Smooth muscle cell (in vitro differentiated cells): Measurements from ENCODE around the gene KCNJ12. TPM values are rescaled to one million over a fixed set of nuclear protein-coding genes. Genes with fewer than 3 reads are reported as not detected.

ENCODE experiments used
- DNase-seq: peaks from one replicate; lab custom pipeline; 2025; ENCODE audit not compliant: unreplicated experiment; lab: John Stamatoyannopoulos, UW
- H2AFZ ChIP-seq: fragments of 200-600 bp; sonication (generic); 2 replicates; pipeline ENCODE4 v1.6.0; 2016; ENCODE audit warnings: antibody characterized with exemption, low read depth, mild to moderate bottlenecking
- H3F3A ChIP-seq: fragments of 200-600 bp; sonication (generic); 2 replicates; pipeline ENCODE4 v1.6.0; 2017; ENCODE audit warnings: antibody characterized with exemption, low read depth
- H3K27ac ChIP-seq: fragments of 200-600 bp; sonication (generic); 2 replicates; pipeline ENCODE4 v1.5.1; 2016; ENCODE audit warnings: low read depth, mild to moderate bottlenecking
- H3K27me3 ChIP-seq: fragments of 200-600 bp; sonication (generic); 2 replicates; pipeline ENCODE4 v1.6.1; 2016; ENCODE audit warnings: low read depth, mild to moderate bottlenecking
- H3K36me3 ChIP-seq: fragments of 200-600 bp; sonication (generic); 2 replicates; pipeline ENCODE4 v1.5.1; 2016; ENCODE audit warnings: low read depth
- H3K4me1 ChIP-seq: fragments of 200-600 bp; sonication (generic); 2 replicates; pipeline ENCODE4 v1.5.1; 2016; ENCODE audit warnings: low read depth
- H3K4me2 ChIP-seq: fragments of 200-600 bp; sonication (generic); 2 replicates; pipeline ENCODE4 v1.6.0; 2016; ENCODE audit warnings: mild to moderate bottlenecking
- H3K4me3 ChIP-seq: fragments of 200-600 bp; sonication (generic); 2 replicates; pipeline ENCODE4 v1.5.1; 2016; ENCODE audit warnings: mild to moderate bottlenecking
- H3K79me2 ChIP-seq: fragments of 200-600 bp; sonication (generic); 2 replicates; pipeline ENCODE4 v1.6.0; 2016; ENCODE audit warnings: low read depth, mild to moderate bottlenecking
- H3K9ac ChIP-seq: fragments of 200-600 bp; sonication (generic); 2 replicates; pipeline ENCODE4 v1.6.0; 2016; ENCODE audit warnings: low read depth
- H3K9me3 ChIP-seq: fragments of 200-600 bp; sonication (generic); replicated peaks from 2 replicates; pipeline ENCODE4 v1.5.1; 2016; ENCODE audit warnings: low read depth
- H4K20me1 ChIP-seq: fragments of 200-600 bp; sonication (generic); 2 replicates; pipeline ENCODE4 v1.6.0; 2016; ENCODE audit warnings: low read depth
- WGBS: methylation state at CpG from one replicate; pipeline ENCODE4 v1.1.7; 2016; ENCODE audit warnings: low lambda C conversion rate; 5-methylcytosine and 5-hydroxymethylcytosine counted together
- polyA plus RNA-seq: library from polyadenylated mRNA; unstranded; fragments of >200 nt; fragmentation: Nextera tagmentation; extraction: Ambion mirVana; gene quantifications from 2 replicates; pipeline ENCODE4 v1.2.1, GENCODE V29; 2016
- total RNA-seq: library from RNA; depleted of rRNA; stranded (reverse); fragments of >200 nt; gene quantifications from 2 replicates; pipeline ENCODE4 v1.2.3, GENCODE V29; 2014
- TF ChIP-seq, protein P1 (sequence below): fragments of 200-600 bp; sonication (generic); IDR thresholded peaks from 2 replicates; pipeline ENCODE4 v1.5.1; 2017; ENCODE audit warnings: borderline replicate concordance, mild to moderate bottlenecking, antibody characterized with exemption; ENCODE audit not compliant: insufficient read depth, poor library complexity, severe bottlenecking

Gene KCNJ12
- total and polyA plus RNA-seq, 2 experiments from 2014 or later = 0.04 to 0.18 TPM

DNA sequence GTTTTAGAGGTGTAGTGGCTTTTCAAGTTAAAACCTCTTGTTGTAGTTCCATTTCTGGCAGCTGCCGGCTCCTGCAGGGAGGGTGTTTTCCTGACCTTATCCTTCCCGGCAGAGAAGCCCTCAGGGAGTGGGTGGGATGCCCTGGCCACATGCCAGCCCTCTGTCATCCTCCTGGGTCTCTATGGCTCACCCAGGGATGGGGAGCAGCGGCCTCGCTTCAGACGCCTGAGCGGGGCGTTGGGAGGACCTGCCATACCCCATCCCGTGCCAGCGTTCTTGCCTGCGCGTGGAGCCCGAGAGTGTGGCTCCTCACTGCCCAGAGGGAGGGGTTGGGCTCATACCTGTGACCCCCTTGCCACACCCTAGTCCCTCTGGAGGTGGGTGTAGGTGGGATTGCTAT lies 11.9 kb downstream of the KCNJ12 start:
- Histone ChIP-seq H3K4me1 (no peaks in the 10 kb centered on the region), H3K9ac (no peak overlapping the region), H3K27me3 (no peaks in the 10 kb centered on the region), H3F3A (no peaks in the 10 kb centered on the region), H3K79me2 (no peaks in the 10 kb centered on the region), H3K27ac (no peak overlapping the region), H4K20me1 (no peaks in the 10 kb centered on the region), H3K36me3 (no peaks in the 10 kb centered on the region), H2AFZ (no peak overlapping the region), H3K4me2 (no peak overlapping the region), H3K4me3 (no peak overlapping the region), H3K9me3 (no peaks in the 10 kb centered on the region)
- WGBS = 82% methylated on average over 12 of the region's 12 CpGs
- DNase-seq = no peak
- TF ChIP-seq, protein P1, sequence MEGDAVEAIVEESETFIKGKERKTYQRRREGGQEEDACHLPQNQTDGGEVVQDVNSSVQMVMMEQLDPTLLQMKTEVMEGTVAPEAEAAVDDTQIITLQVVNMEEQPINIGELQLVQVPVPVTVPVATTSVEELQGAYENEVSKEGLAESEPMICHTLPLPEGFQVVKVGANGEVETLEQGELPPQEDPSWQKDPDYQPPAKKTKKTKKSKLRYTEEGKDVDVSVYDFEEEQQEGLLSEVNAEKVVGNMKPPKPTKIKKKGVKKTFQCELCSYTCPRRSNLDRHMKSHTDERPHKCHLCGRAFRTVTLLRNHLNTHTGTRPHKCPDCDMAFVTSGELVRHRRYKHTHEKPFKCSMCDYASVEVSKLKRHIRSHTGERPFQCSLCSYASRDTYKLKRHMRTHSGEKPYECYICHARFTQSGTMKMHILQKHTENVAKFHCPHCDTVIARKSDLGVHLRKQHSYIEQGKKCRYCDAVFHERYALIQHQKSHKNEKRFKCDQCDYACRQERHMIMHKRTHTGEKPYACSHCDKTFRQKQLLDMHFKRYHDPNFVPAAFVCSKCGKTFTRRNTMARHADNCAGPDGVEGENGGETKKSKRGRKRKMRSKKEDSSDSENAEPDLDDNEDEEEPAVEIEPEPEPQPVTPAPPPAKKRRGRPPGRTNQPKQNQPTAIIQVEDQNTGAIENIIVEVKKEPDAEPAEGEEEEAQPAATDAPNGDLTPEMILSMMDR = no peak

DNA sequence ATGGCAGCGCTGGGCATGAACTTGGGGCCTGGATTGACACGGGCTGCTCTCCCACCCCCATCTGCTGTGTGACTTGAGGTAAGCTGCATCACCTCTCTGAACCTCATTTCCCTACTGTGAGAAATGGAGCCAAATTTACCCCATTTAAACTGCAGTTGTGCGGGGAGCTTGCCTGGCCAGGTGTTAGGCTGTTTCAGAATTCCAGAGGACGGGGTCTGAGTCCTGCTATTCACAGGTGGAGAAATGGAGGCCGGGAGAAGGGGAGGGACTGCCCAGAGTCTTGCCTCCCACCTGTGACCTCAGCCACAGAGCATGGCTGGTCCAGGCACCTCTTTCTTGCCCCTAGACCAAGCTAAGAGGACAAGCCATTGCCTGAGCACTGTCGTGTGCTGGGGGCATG lies 12.8 kb downstream of the KCNJ12 start:
- Histone ChIP-seq H4K20me1 (no peaks in the 10 kb centered on the region), H3K4me1 (no peaks in the 10 kb centered on the region), H2AFZ (no peak overlapping the region), H3K27ac (no peak overlapping the region), H3K79me2 (no peaks in the 10 kb centered on the region), H3K27me3 (no peaks in the 10 kb centered on the region), H3K4me2 (no peak overlapping the region), H3K9ac (no peak overlapping the region), H3F3A (no peaks in the 10 kb centered on the region), H3K9me3 (no peaks in the 10 kb centered on the region), H3K36me3 (no peaks in the 10 kb centered on the region), H3K4me3 (no peak overlapping the region)
- WGBS = 86% methylated on average over 6 of the region's 6 CpGs
- TF ChIP-seq, protein P1 = no peak
- DNase-seq = no peak

DNA sequence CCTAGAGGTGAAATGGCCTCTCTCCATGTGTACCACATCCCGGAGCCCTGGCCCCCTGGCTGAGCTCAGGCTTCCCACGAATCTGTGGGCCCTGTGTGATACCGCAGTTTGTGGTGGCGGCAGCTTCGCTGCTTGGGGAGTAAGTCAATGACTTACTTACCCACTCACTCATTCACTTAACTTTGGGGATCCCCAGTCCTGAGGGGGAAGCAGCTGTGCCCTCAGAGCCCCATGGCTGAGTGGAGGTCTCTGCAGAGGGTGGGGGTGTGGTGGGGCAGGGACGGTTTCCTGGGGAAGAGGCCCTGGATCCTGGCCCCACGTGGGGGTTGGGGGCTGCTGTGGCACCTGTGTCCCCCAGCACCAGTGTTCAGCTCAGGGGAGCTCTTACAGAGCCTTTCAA lies 13.2 kb downstream of the KCNJ12 start:
- Histone ChIP-seq H3K9me3 (no peaks in the 10 kb centered on the region), H2AFZ (no peak overlapping the region), H3K4me3 (no peak overlapping the region), H3K4me2 (no peak overlapping the region), H4K20me1 (no peaks in the 10 kb centered on the region), H3K27ac (no peak overlapping the region), H3K36me3 (no peaks in the 10 kb centered on the region), H3F3A (no peaks in the 10 kb centered on the region), H3K27me3 (no peaks in the 10 kb centered on the region), H3K79me2 (no peaks in the 10 kb centered on the region), H3K4me1 (no peaks in the 10 kb centered on the region), H3K9ac (no peak overlapping the region)
- TF ChIP-seq, protein P1 = no peak
- DNase-seq = no peak
- WGBS = 93% methylated on average over 7 of the region's 7 CpGs

DNA sequence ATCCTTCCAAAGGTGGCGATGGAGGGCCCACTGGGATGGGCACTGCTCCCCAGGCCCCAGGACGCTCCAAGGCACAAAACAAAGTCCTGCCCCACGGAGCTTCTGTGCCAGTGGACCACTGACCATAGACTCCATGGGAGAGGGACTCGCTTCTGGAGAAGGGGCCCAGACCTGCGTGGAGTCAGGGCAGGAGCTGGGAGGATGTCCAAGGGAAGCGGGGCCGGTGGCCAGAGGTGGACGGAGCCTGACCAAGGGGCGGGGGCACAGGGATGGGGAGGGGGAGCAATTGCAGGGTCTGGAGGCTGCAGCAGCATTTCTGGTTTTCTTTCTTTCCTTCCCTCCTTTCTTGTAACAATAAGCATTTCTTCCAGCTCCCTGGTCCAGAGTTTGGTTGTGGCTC lies 14.1 kb downstream of the KCNJ12 start:
- TF ChIP-seq, protein P1 = no peak
- WGBS = 87% methylated on average over 6 of the region's 9 CpGs
- no peak for DNase-seq

More for the DNA sequence above, 14.1 kb downstream of the KCNJ12 start:
- no peak overlapping the region for H3K4me2 ChIP-seq
- H3F3A ChIP-seq = no peaks in the 10 kb centered on the region
- no peaks in the 10 kb centered on the region for H3K27me3 ChIP-seq
- H2AFZ ChIP-seq = no peak overlapping the region
- H3K4me3 ChIP-seq = no peak overlapping the region
- H3K4me1 ChIP-seq = no peaks in the 10 kb centered on the region
- H3K9me3 ChIP-seq = no peaks in the 10 kb centered on the region
- H3K27ac ChIP-seq = no peak overlapping the region
- no peaks in the 10 kb centered on the region for H4K20me1 ChIP-seq
- H3K9ac ChIP-seq = no peak overlapping the region
- H3K79me2 ChIP-seq = no peaks in the 10 kb centered on the region
- no peaks in the 10 kb centered on the region for H3K36me3 ChIP-seq
